Cardiac septum (tissue), 1 donor: ENCODE results near the gene RO60. TPM values are rescaled to one million over a fixed set of nuclear protein-coding genes. Genes with fewer than 3 reads are reported as not detected.

Experiments used
- DNase-seq: peaks from one replicate; pipeline ENCODE4 v3.0.0-alpha.2; 2020; ENCODE audit warnings: low spot score
- intact Hi-C: fragments of 100-400 bp; cut with DNase I; formaldehyde crosslinking; loops from one replicate; pipeline ENCODE4 v1.14.0; 2022
- total RNA-seq: library from RNA; stranded (reverse); fragmentation: NEBNext Ultra II Directional; extraction: Animal tissue kit (Norgen Biotek cat#: 25700); gene quantifications from one replicate; pipeline ENCODE4 v1.2.1, GENCODE V29; 2021
- donor health status: DM: no; HTN: no; CAD: no.

RO60 gene
- total RNA-seq, 1 donor from 2014 or later, result 61.6 TPM

GRCh38 chr1:193058529-193059281, 707 bp upstream of the RO60 start:
- intact Hi-C loops, result loop anchor here (1.0 kb wide), 2 partner anchors 47 to 64 kb away; partner anchors contain the start of genes CDC73 and GLRX2
- no peak for DNase-seq

- intact Hi-C loops, result no loop called here
- DNase-seq, result no peak
Measured at GRCh38 chr1:193060115-193060403, 647 bp downstream of the RO60 start.

- no peak for DNase-seq
- intact Hi-C loops, result no loop called here
Measured at GRCh38 chr1:193060406-193060805, 994 bp downstream of the RO60 start.

GRCh38 chr1:193060938-193061337, 1.5 kb downstream of the RO60 start:
- DNase-seq, result no peak
- intact Hi-C loops, result no loop called here

GRCh38 chr1:193062698-193063463, 3.5 kb downstream of the RO60 start:
- DNase-seq, result no peak
- intact Hi-C loops, result no loop called here

GRCh38 chr1:193065954-193066353, 6.5 kb downstream of the RO60 start:
- intact Hi-C loops, result no loop called here

GRCh38 chr1:193066606-193067005, 7.2 kb downstream of the RO60 start:
- intact Hi-C loops, result no loop called here
- DNase-seq, result no peak

More at GRCh38 chr1:193065954-193066353, 6.5 kb downstream of the RO60 start:
- DNase-seq, result no peak

GRCh38 chr1:193068013-193068412, 8.6 kb downstream of the RO60 start:
- no peak for DNase-seq
- intact Hi-C loops, result no loop called here

- intact Hi-C loops, result no loop called here
- no peak for DNase-seq
Measured at GRCh38 chr1:193069748-193070385, 10.5 kb downstream of the RO60 start.

- DNase-seq, result no peak
- intact Hi-C loops, result no loop called here
Measured at GRCh38 chr1:193070386-193070753, 11.0 kb downstream of the RO60 start.

- intact Hi-C loops, result no loop called here
- no peak for DNase-seq
Measured at GRCh38 chr1:193070942-193071341, 11.5 kb downstream of the RO60 start.

- no peak for DNase-seq
- intact Hi-C loops, result no loop called here
Measured at GRCh38 chr1:193077991-193078390, 18.6 kb downstream of the RO60 start.

- no peak for DNase-seq
- intact Hi-C loops, result no loop called here
Measured at GRCh38 chr1:193079187-193079586, 19.8 kb downstream of the RO60 start.

- intact Hi-C loops, result no loop called here
- no peak for DNase-seq
Measured at GRCh38 chr1:193083365-193084088, 24.1 kb downstream of the RO60 start.

GRCh38 chr1:193085263-193085662, 25.9 kb downstream of the RO60 start:
- no peak for DNase-seq
- intact Hi-C loops, result no loop called here

- no peak for DNase-seq
- intact Hi-C loops, result no loop called here
Measured at GRCh38 chr1:193086342-193086741, 26.9 kb downstream of the RO60 start.

- intact Hi-C loops, result no loop called here
Measured at GRCh38 chr1:193087893-193088292, 28.5 kb downstream of the RO60 start.

GRCh38 chr1:193090865-193091264, 31.5 kb downstream of the RO60 start:
- DNase-seq, result no peak
- intact Hi-C loops, result no loop called here

More at GRCh38 chr1:193087893-193088292, 28.5 kb downstream of the RO60 start:
- DNase-seq, result no peak

GRCh38 chr1:193094112-193094511, 34.7 kb downstream of the RO60 start:
- intact Hi-C loops, result no loop called here

GRCh38 chr1:193102662-193103061, 43.2 kb downstream of the RO60 start:
- no peak for DNase-seq

More at GRCh38 chr1:193094112-193094511, 34.7 kb downstream of the RO60 start:
- no peak for DNase-seq

More at GRCh38 chr1:193102662-193103061, 43.2 kb downstream of the RO60 start:
- intact Hi-C loops, result loop anchor here (10.0 kb wide), 1 partner anchor 628 kb away; no protein-coding TSS in a partner anchor
